Fibroblast of lung (primary cell): ENCODE data around the gene PCDHA12. TPM values are rescaled to one million over a fixed set of nuclear protein-coding genes. Genes with fewer than 3 reads are reported as not detected.
A peak's percentile ranks its signal among the peaks of the same experiment; 100 is the strongest.

Experiments used
- DNase-seq, 2 donors: peaks; one replicate each; pipeline versions ENCODE4 v3.0.0 to v3.0.0-alpha.2; 2010; ENCODE audit warnings: low read depth in 2 of 2
- H2AFZ ChIP-seq: 2 replicates; pipeline ENCODE4 v1.5.1; 2012; ENCODE audit warnings: low read length, control low read depth, inconsistent platforms
- H3K27ac ChIP-seq: 2 replicates; pipeline ENCODE4 v1.5.1; 2011; ENCODE audit warnings: low read length, control low read depth; ENCODE audit not compliant: insufficient read depth
- H3K27me3 ChIP-seq: 2 replicates; pipeline ENCODE4 v1.5.1; 2011; ENCODE audit warnings: mild to moderate bottlenecking, low read length; ENCODE audit not compliant: control insufficient read depth, insufficient read depth
- H3K36me3 ChIP-seq: 2 replicates; pipeline ENCODE4 v1.5.1; 2011; ENCODE audit warnings: low read length; ENCODE audit not compliant: control insufficient read depth, insufficient read depth
- H3K4me1 ChIP-seq: 2 replicates; pipeline ENCODE4 v1.5.1; 2011; ENCODE audit warnings: low read length; ENCODE audit not compliant: control insufficient read depth, insufficient read depth; ENCODE audit errors: extremely low read depth
- H3K4me2 ChIP-seq: 2 replicates; pipeline ENCODE4 v1.5.1; 2011; ENCODE audit warnings: low read length, control low read depth; ENCODE audit not compliant: insufficient read depth; ENCODE audit errors: extremely low read depth
- H3K4me3 ChIP-seq, 4 experiments: fragments of 200-600 bp in 1 of 4; sonication (generic) in 1 of 4; replicated peaks in 1 of 4; 2 replicates each; pipeline ENCODE4 v1.5.1; 2011 to 2016; ENCODE audit warnings: low read length in 4 of 4, low read depth in 3 of 4, mild to moderate bottlenecking in 3 of 4, control low read depth in 2 of 4, inconsistent platforms in 1 of 4, mixed read lengths in 1 of 4; ENCODE audit not compliant: insufficient read depth in 1 of 4; ENCODE audit errors: control extremely low read depth in 1 of 4
- H3K79me2 ChIP-seq: 2 replicates; pipeline ENCODE4 v1.5.1; 2012; ENCODE audit warnings: mild to moderate bottlenecking, low read length, inconsistent platforms; ENCODE audit not compliant: control insufficient read depth, insufficient read depth
- H3K9ac ChIP-seq: 2 replicates; pipeline ENCODE4 v1.5.1; 2011; ENCODE audit warnings: mild to moderate bottlenecking, low read length, control low read depth; ENCODE audit not compliant: insufficient read depth
- H3K9me3 ChIP-seq: 2 replicates; pipeline ENCODE4 v1.5.1; 2012; ENCODE audit warnings: low read depth, low read length; ENCODE audit not compliant: control insufficient read depth, insufficient read depth
- H4K20me1 ChIP-seq: 2 replicates; pipeline ENCODE4 v1.5.1; 2011; ENCODE audit warnings: low read length; ENCODE audit not compliant: control insufficient read depth, insufficient read depth; ENCODE audit errors: extremely low read depth
- EZH2 ChIP-seq: IDR thresholded peaks from 2 replicates; pipeline ENCODE4 v1.5.1; 2012; ENCODE audit warnings: low read length, control low read depth, mild to moderate bottlenecking; ENCODE audit errors: missing control alignments
- polyA minus RNA-seq: library from RNA; depleted of rRNA, polyadenylated mRNA; stranded (reverse); fragments of >200 nt; gene quantifications from 2 replicates; pipeline ENCODE4 v1.2.3, GENCODE V29; 2011; ENCODE audit warnings: low replicate concordance
- polyA plus RNA-seq, 2 donors: library from polyadenylated mRNA; depleted of rRNA in 1 of 2; stranded (reverse) in 1 of 2; unstranded in 1 of 2; fragments of >200 nt; gene quantifications; 2 replicates each; pipeline ENCODE4 v1.2.1, GENCODE V29; 2011 to 2012; ENCODE audit warnings: missing spikeins in 1 of 2
- total RNA-seq: library from RNA; depleted of rRNA; stranded (reverse); fragments of >200 nt; gene quantifications from 2 replicates; pipeline ENCODE4 v1.2.1, GENCODE V29; 2014
- TF ChIP-seq, protein P1 (sequence below), 2 donors: IDR thresholded peaks in 1 of 2; conservative IDR thresholded peaks in 1 of 2; 1 replicate in 1 of 2; 2 replicates in 1 of 2; pipeline ENCODE4 v1.5.1; 2011 to 2012; ENCODE audit warnings: low read length in 2 of 2, control low read depth in 1 of 2, inconsistent platforms in 1 of 2, low read depth in 1 of 2, mild to moderate bottlenecking in 1 of 2

The PCDHA12 gene, protein sequence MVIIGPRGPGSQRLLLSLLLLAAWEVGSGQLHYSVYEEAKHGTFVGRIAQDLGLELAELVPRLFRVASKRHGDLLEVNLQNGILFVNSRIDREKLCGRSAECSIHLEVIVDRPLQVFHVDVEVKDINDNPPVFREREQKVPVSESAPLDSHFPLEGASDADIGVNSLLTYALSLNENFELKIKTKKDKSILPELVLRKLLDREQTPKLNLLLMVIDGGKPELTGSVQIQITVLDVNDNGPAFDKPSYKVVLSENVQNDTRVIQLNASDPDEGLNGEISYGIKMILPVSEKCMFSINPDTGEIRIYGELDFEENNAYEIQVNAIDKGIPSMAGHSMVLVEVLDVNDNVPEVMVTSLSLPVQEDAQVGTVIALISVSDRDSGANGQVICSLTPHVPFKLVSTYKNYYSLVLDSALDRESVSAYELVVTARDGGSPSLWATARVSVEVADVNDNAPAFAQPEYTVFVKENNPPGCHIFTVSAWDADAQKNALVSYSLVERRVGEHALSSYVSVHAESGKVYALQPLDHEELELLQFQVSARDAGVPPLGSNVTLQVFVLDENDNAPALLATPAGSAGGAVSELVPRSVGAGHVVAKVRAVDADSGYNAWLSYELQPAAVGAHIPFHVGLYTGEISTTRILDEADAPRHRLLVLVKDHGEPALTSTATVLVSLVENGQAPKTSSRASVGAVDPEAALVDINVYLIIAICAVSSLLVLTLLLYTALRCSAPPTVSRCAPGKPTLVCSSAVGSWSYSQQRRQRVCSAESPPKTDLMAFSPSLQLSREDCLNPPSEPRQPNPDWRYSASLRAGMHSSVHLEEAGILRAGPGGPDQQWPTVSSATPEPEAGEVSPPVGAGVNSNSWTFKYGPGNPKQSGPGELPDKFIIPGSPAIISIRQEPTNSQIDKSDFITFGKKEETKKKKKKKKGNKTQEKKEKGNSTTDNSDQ
- total RNA-seq, result 0.26 and 0.50 TPM in 2 replicates
- polyA plus RNA-seq, result not detected in 2 replicates
- 0.03 TPM in 1 of 2 replicates, not detected in the other for polyA plus RNA-seq (2012)
- polyA minus RNA-seq, result not detected in 2 replicates

GRCh38 chr5:140875085-140876065, at the start of gene PCDHA12:
Gene PCDHA12 (plus strand): TSS chr5:140875308. CDS start chr5:140875473, 165 bp downstream.
- Histone ChIP-seq H4K20me1 (no peaks in the 10 kb centered on the region), H3K9me3 (peaks cover 2% of the 10 kb centered on the region), H3K36me3 (no peaks in the 10 kb centered on the region), H3K4me1 (no peaks in the 10 kb centered on the region), H3K27ac (no peak within 1 kb of the TSS), H3K4me2 (no peak within 1 kb of the TSS), H3K9ac (no peak within 1 kb of the TSS), H3K27me3 (no peaks in the 10 kb centered on the region), H2AFZ (no peak within 1 kb of the TSS), H3K4me3 (no peak within 1 kb of the TSS), H3K79me2 (no peaks in the 10 kb centered on the region)
- DNase-seq, result no peak
- TF ChIP-seq, protein P1, sequence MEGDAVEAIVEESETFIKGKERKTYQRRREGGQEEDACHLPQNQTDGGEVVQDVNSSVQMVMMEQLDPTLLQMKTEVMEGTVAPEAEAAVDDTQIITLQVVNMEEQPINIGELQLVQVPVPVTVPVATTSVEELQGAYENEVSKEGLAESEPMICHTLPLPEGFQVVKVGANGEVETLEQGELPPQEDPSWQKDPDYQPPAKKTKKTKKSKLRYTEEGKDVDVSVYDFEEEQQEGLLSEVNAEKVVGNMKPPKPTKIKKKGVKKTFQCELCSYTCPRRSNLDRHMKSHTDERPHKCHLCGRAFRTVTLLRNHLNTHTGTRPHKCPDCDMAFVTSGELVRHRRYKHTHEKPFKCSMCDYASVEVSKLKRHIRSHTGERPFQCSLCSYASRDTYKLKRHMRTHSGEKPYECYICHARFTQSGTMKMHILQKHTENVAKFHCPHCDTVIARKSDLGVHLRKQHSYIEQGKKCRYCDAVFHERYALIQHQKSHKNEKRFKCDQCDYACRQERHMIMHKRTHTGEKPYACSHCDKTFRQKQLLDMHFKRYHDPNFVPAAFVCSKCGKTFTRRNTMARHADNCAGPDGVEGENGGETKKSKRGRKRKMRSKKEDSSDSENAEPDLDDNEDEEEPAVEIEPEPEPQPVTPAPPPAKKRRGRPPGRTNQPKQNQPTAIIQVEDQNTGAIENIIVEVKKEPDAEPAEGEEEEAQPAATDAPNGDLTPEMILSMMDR (conservative IDR thresholded peaks at IDR 0.05 in 1 of 2, IDR thresholded peaks at IDR 0.05 in 1 of 2; ENCODE audit: low read depth in 1 of 2, low read length in 2 of 2), result no peak
- TF ChIP-seq EZH2, result no peak

- Histone ChIP-seq H3K4me3 (peak within 1 kb of the TSS in 1 of 4 experiments; percentile 38), H3K36me3 (no peaks in the 10 kb centered on the region), H3K4me2 (no peak within 1 kb of the TSS), H3K9ac (no peak within 1 kb of the TSS), H3K79me2 (no peaks in the 10 kb centered on the region), H3K27ac (no peak within 1 kb of the TSS), H3K9me3 (no peaks in the 10 kb centered on the region), H2AFZ (no peak within 1 kb of the TSS), H3K27me3 (no peaks in the 10 kb centered on the region), H4K20me1 (no peaks in the 10 kb centered on the region), H3K4me1 (no peaks in the 10 kb centered on the region)
- TF ChIP-seq, protein P1 (conservative IDR thresholded peaks at IDR 0.05 in 1 of 2, IDR thresholded peaks at IDR 0.05 in 1 of 2; ENCODE audit: low read depth in 1 of 2, low read length in 2 of 2), result no peak
- TF ChIP-seq EZH2, result no peak
- no peak for DNase-seq
Measured at GRCh38 chr5:140827704-140828361, 47.3 kb upstream of the PCDHA12 start, which contains the start of gene PCDHA6. Gene PCDHA6 (plus strand): TSS chr5:140827960. CDS start chr5:140828092, 132 bp downstream.
